Measurements from ENCODE around the gene SLC12A7.

DNA sequence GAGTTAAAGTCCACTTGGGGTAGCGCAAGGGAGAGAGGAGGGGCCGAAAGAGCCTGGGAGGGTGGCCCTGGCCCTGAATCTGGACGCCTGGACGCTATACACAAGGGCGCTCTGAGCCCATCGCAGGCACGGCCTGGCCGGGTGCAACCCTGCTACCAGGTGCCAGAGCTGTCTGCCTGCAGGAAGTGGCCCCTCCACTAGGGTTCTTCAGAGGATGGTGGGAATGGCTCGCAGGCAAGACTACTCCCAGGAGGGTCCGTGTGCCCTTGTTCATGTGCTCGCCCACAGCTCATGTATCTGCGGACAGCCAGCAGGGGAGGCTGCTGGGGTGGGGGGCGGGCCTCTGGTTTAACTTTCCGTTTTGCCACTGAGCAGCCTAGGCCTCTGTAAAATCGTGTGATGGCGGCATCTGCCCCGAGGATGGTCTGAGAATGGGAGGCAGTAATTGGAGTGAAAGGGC, 104.6 kb downstream of the SLC12A7 start:
- TF ChIP-seq, protein P1, sequence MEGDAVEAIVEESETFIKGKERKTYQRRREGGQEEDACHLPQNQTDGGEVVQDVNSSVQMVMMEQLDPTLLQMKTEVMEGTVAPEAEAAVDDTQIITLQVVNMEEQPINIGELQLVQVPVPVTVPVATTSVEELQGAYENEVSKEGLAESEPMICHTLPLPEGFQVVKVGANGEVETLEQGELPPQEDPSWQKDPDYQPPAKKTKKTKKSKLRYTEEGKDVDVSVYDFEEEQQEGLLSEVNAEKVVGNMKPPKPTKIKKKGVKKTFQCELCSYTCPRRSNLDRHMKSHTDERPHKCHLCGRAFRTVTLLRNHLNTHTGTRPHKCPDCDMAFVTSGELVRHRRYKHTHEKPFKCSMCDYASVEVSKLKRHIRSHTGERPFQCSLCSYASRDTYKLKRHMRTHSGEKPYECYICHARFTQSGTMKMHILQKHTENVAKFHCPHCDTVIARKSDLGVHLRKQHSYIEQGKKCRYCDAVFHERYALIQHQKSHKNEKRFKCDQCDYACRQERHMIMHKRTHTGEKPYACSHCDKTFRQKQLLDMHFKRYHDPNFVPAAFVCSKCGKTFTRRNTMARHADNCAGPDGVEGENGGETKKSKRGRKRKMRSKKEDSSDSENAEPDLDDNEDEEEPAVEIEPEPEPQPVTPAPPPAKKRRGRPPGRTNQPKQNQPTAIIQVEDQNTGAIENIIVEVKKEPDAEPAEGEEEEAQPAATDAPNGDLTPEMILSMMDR (IDR thresholded peaks at IDR 0.05 in 8 of 11, conservative IDR thresholded peaks at IDR 0.05 in 3 of 11): no peak
- no peak for TF ChIP-seq POLR2A (IDR thresholded peaks at IDR 0.05)

All from spleen (tissue), 7 donors.